ENCODE data around the gene TMEM132C.

DNA sequence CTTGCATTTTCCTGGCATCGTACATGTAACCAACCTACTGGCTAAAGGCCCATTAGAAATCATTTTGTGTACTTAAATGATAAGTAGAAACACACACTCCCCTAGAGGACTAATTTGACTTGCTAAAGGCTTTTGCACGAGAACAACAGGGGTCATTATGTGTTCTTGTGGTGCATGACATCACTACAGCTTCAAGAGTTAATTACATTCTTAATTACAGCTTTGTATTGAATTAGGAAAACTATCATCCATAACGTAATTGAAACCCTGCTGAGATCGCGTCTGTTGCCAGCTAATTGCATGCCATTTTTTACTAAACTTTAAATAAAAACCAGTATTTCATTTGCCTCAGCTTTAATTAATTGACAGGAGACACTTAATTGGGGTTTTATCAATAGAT, 51.4 kb downstream of the TMEM132C start:
- TF ChIP-seq, protein P1, sequence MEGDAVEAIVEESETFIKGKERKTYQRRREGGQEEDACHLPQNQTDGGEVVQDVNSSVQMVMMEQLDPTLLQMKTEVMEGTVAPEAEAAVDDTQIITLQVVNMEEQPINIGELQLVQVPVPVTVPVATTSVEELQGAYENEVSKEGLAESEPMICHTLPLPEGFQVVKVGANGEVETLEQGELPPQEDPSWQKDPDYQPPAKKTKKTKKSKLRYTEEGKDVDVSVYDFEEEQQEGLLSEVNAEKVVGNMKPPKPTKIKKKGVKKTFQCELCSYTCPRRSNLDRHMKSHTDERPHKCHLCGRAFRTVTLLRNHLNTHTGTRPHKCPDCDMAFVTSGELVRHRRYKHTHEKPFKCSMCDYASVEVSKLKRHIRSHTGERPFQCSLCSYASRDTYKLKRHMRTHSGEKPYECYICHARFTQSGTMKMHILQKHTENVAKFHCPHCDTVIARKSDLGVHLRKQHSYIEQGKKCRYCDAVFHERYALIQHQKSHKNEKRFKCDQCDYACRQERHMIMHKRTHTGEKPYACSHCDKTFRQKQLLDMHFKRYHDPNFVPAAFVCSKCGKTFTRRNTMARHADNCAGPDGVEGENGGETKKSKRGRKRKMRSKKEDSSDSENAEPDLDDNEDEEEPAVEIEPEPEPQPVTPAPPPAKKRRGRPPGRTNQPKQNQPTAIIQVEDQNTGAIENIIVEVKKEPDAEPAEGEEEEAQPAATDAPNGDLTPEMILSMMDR (conservative IDR thresholded peaks at IDR 0.05; ENCODE audit: low read length): no peak
- no peak for TF ChIP-seq EZH2phosphoT487 (IDR thresholded peaks at IDR 0.05; ENCODE audit: borderline replicate concordance, low read depth, low read length)

All from OCI-LY7 (cell line).